HepG2 (cell line): ENCODE measurements around the gene GPC6. TPM values are rescaled to one million over a fixed set of nuclear protein-coding genes. Genes with fewer than 3 reads are reported as not detected.

ENCODE experiments used
- ATAC-seq: fragments of 200-7000 bp; cut with Tn5 transposase; 3 replicates; pipeline ENCODE4 v1.9.1; 2020; ENCODE audit warnings: mild to moderate bottlenecking, moderate library complexity
- BruUV-seq: library from RNA; stranded (reverse); fragments of 400-500 nt; replicated peaks from 2 replicates; lab custom pipeline; 2021; lab: Mats Ljungman, UMichigan
- CTCF ChIA-PET: fragments of 300-600 bp; formaldehyde crosslinking; extraction: SDS; loops from one replicate; lab custom pipeline; 2021; ENCODE audit warnings: low total read pairs, inconsistent platforms, low intra/inter-chr PET ratio; lab: Yijun Ruan, JAX
- POLR2A ChIA-PET: fragments of 350-600 bp; sonication (Branson Sonifier 250); formaldehyde crosslinking; loops from one replicate; lab custom pipeline; 2020; ENCODE audit warnings: antibody characterized with exemption, inconsistent platforms; lab: Yijun Ruan, JAX
- DNase-seq: peaks from one replicate; pipeline ENCODE4 v3.0.0-alpha.2; 2015; ENCODE audit warnings: low spot score
- FAIRE-seq: peaks from 3 replicates; lab custom pipeline; 2011; peaks lifted over from hg19 to GRCh38; lab: Jason Lieb, UNC
- H2AFZ ChIP-seq: one replicate; pipeline ENCODE4 v1.6.1; 2011; ENCODE audit warnings: low read length, inconsistent platforms
- H3K27ac ChIP-seq: fragments of 300-600 bp; 3 replicates; pipeline ENCODE4 v1.8.0; 2011; ENCODE audit warnings: mixed run types, mild to moderate bottlenecking, mixed read lengths, low read length, inconsistent platforms; ENCODE audit not compliant: insufficient read depth; ENCODE audit errors: extremely low read length
- H3K27me3 ChIP-seq, 2 experiments: fragments of 200-600 bp in 1 of 2; 2 replicates in 1 of 2; 3 replicates in 1 of 2; pipeline versions ENCODE4 v1.6.0 to v1.8.0; 2011; ENCODE audit warnings: low read length in 2 of 2, mild to moderate bottlenecking in 2 of 2, moderate library complexity in 2 of 2, inconsistent platforms in 1 of 2; ENCODE audit not compliant: insufficient read depth in 2 of 2, control insufficient read depth in 1 of 2
- H3K36me3 ChIP-seq, 2 experiments: fragments of 200-600 bp in 1 of 2; replicated peaks in 1 of 2; 2 replicates in 1 of 2; 3 replicates in 1 of 2; pipeline versions ENCODE4 v1.5.1 to v1.8.0; 2011; ENCODE audit warnings: low read length in 2 of 2, inconsistent platforms in 1 of 2; ENCODE audit not compliant: insufficient read depth in 2 of 2, control insufficient read depth in 1 of 2
- H3K4me1 ChIP-seq: 2 replicates; pipeline ENCODE4 v1.5.1; 2012; ENCODE audit warnings: low read length, inconsistent platforms; ENCODE audit not compliant: insufficient read depth
- H3K4me2 ChIP-seq: 2 replicates; pipeline ENCODE4 v1.6.0; 2011; ENCODE audit warnings: low read depth, low read length, inconsistent platforms
- H3K4me3 ChIP-seq, 3 experiments: fragments of 200-600 bp in 1 of 3; sonication (generic), shearing (Covaris generic) in 1 of 3; replicated peaks in 1 of 3; 2 replicates each; pipeline ENCODE4 v1.5.1; 2011 to 2016; ENCODE audit warnings: low read length in 3 of 3, inconsistent platforms in 2 of 3, low read depth in 2 of 3, mild to moderate bottlenecking in 2 of 3, control low read depth in 1 of 3, mixed read lengths in 1 of 3; ENCODE audit not compliant: insufficient read depth in 1 of 3
- H3K79me2 ChIP-seq: one replicate; pipeline ENCODE4 v1.6.1; 2011; ENCODE audit warnings: low read length, inconsistent platforms; ENCODE audit not compliant: insufficient read depth
- H3K9ac ChIP-seq: 2 replicates; pipeline ENCODE4 v1.6.0; 2011; ENCODE audit warnings: mild to moderate bottlenecking, low read depth, low read length, inconsistent platforms; ENCODE audit not compliant: insufficient read depth
- H3K9me3 ChIP-seq: 2 replicates; pipeline ENCODE4 v1.5.1; 2012; ENCODE audit warnings: mild to moderate bottlenecking, low read length
- H4K20me1 ChIP-seq: 2 replicates; pipeline ENCODE4 v1.6.0; 2011; ENCODE audit warnings: inconsistent platforms, mild to moderate bottlenecking, low read length, moderate library complexity; ENCODE audit not compliant: insufficient read depth
- POLR2G ChIP-seq: fragments of 200-400 bp; formaldehyde crosslinking; IDR thresholded peaks from 2 replicates; pipeline ENCODE4 v1.6.1; 2018; ENCODE audit warnings: mild to moderate bottlenecking, low read depth, low read length, moderate library complexity
- RBM22 ChIP-seq: fragments of 200-400 bp; formaldehyde crosslinking; optimal IDR thresholded peaks from 2 replicates; pipeline ENCODE3; 2017; ENCODE audit warnings: mild to moderate bottlenecking, low read length, moderate library complexity
- ZNF30 ChIP-seq: sonication (generic); formaldehyde crosslinking; IDR thresholded peaks from 2 replicates; pipeline ENCODE4 v1.5.0; 2020; ENCODE audit warnings: mild to moderate bottlenecking, missing genetic modification reagents
- WGBS: methylation state at CpG from one replicate; pipeline ENCODE4 v1.1.6; 2017; ENCODE audit warnings: low lambda C conversion rate; 5-methylcytosine and 5-hydroxymethylcytosine counted together
- in situ Hi-C: cut with HindIII; loops from 2 replicates; pipeline ENCODE4 v1.10.0; 2017; ENCODE audit warnings: low pct_unique_long_range_greater_than_20kb; ENCODE audit not compliant: extremely low pct_ligation_motif_present
- intact Hi-C: fragments of 100-400 bp; cut with micrococcal nuclease; formaldehyde crosslinking; loops from one replicate; pipeline ENCODE4 v1.10.0; 2022; ENCODE audit not compliant: unreplicated experiment
- polyA plus RNA-seq, 8 experiments: library from polyadenylated mRNA; depleted of rRNA in 3 of 8; stranded (reverse) in 7 of 8; unstranded in 1 of 8; fragments of >200 nt; fragmentation: Illumina TruSeq in 4 of 8; extraction: Trizol in 4 of 8; gene quantifications; 2 replicates each; pipeline versions ENCODE4 v1.2.1 to v1.2.3, GENCODE V29; 2011 to 2016; ENCODE audit warnings: low read depth in 4 of 8, missing spikeins in 1 of 8, mixed read lengths in 1 of 8; ENCODE audit not compliant: insufficient read depth in 1 of 8
- total RNA-seq, 5 experiments: library from RNA; depleted of rRNA; stranded (reverse); fragments of >200 nt; fragmentation: Illumina TruSeq; extraction: Trizol; gene quantifications; 2 replicates each; pipeline ENCODE4 v1.2.3, GENCODE V29; 2016; ENCODE audit warnings: low read depth in 1 of 5
- TF ChIP-seq, protein P1 (sequence below): sonication (generic); formaldehyde crosslinking; IDR thresholded peaks from 2 replicates; pipeline ENCODE4 v1.5.0; 2020; ENCODE audit warnings: mild to moderate bottlenecking, missing genetic modification reagents
- TF ChIP-seq, protein P2 (sequence below): sonication (generic); formaldehyde crosslinking; IDR thresholded peaks from 2 replicates; pipeline ENCODE4 v1.4.0; 2020; ENCODE audit warnings: mild to moderate bottlenecking, missing genetic modification reagents, borderline replicate concordance
- TF ChIP-seq, protein P3 (sequence below): sonication (generic); formaldehyde crosslinking; IDR thresholded peaks from 2 replicates; pipeline ENCODE4 v1.4.0; 2020; ENCODE audit warnings: missing genetic modification reagents, borderline replicate concordance
- TF ChIP-seq, protein P4 (sequence below): sonication (generic); formaldehyde crosslinking; IDR thresholded peaks from 2 replicates; pipeline ENCODE4 v1.5.0; 2020; ENCODE audit warnings: missing genetic modification reagents
- TF ChIP-seq, protein P5 (sequence below): sonication (generic); formaldehyde crosslinking; IDR thresholded peaks from 2 replicates; pipeline ENCODE4 v1.4.0; 2020; ENCODE audit warnings: low read depth, mild to moderate bottlenecking, missing genetic modification reagents

The GPC6 gene
- total and polyA plus RNA-seq, 2 of the 13 experiments (the other 11 are each of a cell fraction or from before 2014, with no cell fraction given) = 24.5 to 33.9 TPM

DNA sequence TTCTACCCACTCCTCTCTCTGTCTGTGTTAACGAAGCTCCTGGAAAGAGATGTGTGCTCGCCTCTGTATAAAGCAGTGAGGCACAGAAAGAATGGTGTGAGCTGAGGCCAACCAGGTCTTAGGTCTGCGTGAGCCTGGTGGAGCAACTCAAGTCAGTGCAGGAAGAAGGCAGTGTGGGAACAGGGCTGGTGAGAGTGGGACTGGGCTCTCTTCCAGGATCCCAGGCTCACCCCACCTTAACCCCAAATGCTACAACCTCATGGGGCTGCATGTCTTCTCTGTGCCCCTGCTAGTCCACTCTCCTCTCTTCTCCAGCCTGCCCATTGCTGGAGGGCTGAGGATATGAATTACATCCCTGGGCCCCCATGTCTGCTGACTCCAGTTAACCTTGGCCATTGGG is 1125.5 kb downstream of the GPC6 start (continued):
- TF ChIP-seq, protein P1, sequence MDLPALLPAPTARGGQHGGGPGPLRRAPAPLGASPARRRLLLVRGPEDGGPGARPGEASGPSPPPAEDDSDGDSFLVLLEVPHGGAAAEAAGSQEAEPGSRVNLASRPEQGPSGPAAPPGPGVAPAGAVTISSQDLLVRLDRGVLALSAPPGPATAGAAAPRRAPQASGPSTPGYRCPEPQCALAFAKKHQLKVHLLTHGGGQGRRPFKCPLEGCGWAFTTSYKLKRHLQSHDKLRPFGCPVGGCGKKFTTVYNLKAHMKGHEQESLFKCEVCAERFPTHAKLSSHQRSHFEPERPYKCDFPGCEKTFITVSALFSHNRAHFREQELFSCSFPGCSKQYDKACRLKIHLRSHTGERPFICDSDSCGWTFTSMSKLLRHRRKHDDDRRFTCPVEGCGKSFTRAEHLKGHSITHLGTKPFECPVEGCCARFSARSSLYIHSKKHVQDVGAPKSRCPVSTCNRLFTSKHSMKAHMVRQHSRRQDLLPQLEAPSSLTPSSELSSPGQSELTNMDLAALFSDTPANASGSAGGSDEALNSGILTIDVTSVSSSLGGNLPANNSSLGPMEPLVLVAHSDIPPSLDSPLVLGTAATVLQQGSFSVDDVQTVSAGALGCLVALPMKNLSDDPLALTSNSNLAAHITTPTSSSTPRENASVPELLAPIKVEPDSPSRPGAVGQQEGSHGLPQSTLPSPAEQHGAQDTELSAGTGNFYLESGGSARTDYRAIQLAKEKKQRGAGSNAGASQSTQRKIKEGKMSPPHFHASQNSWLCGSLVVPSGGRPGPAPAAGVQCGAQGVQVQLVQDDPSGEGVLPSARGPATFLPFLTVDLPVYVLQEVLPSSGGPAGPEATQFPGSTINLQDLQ (CRISPR knock-in tag) = no peak
- no peak for TF ChIP-seq RBM22

DNA sequence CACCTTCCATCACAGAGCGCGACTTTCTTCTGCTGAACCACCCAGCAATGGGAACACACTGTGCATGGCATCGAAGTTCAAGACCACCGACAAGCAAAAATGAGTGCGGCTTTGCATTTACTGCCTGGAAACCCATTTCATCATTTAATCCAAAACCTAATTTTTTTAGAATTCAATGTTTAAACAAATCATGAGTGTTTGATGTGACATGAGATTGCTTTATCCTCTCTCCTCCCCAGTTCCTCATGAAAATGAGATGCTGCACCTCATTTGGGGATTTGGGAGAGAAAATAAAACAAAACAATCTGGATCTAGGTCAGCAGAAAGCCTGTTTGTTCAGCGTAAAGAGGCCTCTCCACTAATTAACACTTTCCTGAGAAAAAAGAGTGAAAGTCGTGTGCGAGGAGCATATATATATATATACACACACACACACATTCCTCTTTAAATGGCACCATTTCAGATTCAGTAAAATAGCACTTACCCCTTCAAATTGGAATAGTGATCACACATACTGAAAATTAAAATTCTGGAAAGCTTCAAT is 1126.6 kb downstream of the GPC6 start:
- no peak for ATAC-seq
- POLR2A ChIA-PET = no interaction called here
- Histone ChIP-seq H3K27me3 (no peaks in the 10 kb centered on the region), H3K36me3 (no peaks in the 10 kb centered on the region; a peak in 1 of 5 replicates), H4K20me1 (no peaks in the 10 kb centered on the region), H3K4me1 (no peaks in the 10 kb centered on the region), H3K79me2 (no peaks in the 10 kb centered on the region), H3K4me3 (no peak overlapping the region), H2AFZ (no peak overlapping the region), H3K4me2 (no peak overlapping the region), H3K9ac (no peak overlapping the region), H3K9me3 (no peaks in the 10 kb centered on the region), H3K27ac (no peak overlapping the region)
- DNase-seq = no peak
- intact Hi-C loops = no loop called here
- no TSS peak for BruUV-seq
- 92% methylated on average over 8 of the region's 8 CpGs for WGBS
- in situ Hi-C loops = loop anchor here (25.0 kb wide), 1 partner anchor 1391 kb away; no protein-coding TSS in a partner anchor
- no peak for FAIRE-seq
- CTCF ChIA-PET = no interaction called here
- TF ChIP-seq ZNF30 (CRISPR knock-in tag) = no peak
- no peak for TF ChIP-seq POLR2G
- TF ChIP-seq, protein P2, sequence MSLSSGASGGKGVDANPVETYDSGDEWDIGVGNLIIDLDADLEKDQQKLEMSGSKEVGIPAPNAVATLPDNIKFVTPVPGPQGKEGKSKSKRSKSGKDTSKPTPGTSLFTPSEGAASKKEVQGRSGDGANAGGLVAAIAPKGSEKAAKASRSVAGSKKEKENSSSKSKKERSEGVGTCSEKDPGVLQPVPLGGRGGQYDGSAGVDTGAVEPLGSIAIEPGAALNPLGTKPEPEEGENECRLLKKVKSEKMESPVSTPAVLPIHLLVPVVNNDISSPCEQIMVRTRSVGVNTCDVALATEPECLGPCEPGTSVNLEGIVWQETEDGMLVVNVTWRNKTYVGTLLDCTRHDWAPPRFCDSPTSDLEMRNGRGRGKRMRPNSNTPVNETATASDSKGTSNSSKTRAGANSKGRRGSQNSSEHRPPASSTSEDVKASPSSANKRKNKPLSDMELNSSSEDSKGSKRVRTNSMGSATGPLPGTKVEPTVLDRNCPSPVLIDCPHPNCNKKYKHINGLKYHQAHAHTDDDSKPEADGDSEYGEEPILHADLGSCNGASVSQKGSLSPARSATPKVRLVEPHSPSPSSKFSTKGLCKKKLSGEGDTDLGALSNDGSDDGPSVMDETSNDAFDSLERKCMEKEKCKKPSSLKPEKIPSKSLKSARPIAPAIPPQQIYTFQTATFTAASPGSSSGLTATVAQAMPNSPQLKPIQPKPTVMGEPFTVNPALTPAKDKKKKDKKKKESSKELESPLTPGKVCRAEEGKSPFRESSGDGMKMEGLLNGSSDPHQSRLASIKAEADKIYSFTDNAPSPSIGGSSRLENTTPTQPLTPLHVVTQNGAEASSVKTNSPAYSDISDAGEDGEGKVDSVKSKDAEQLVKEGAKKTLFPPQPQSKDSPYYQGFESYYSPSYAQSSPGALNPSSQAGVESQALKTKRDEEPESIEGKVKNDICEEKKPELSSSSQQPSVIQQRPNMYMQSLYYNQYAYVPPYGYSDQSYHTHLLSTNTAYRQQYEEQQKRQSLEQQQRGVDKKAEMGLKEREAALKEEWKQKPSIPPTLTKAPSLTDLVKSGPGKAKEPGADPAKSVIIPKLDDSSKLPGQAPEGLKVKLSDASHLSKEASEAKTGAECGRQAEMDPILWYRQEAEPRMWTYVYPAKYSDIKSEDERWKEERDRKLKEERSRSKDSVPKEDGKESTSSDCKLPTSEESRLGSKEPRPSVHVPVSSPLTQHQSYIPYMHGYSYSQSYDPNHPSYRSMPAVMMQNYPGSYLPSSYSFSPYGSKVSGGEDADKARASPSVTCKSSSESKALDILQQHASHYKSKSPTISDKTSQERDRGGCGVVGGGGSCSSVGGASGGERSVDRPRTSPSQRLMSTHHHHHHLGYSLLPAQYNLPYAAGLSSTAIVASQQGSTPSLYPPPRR (CRISPR knock-in tag) = no peak
- TF ChIP-seq, protein P3, sequence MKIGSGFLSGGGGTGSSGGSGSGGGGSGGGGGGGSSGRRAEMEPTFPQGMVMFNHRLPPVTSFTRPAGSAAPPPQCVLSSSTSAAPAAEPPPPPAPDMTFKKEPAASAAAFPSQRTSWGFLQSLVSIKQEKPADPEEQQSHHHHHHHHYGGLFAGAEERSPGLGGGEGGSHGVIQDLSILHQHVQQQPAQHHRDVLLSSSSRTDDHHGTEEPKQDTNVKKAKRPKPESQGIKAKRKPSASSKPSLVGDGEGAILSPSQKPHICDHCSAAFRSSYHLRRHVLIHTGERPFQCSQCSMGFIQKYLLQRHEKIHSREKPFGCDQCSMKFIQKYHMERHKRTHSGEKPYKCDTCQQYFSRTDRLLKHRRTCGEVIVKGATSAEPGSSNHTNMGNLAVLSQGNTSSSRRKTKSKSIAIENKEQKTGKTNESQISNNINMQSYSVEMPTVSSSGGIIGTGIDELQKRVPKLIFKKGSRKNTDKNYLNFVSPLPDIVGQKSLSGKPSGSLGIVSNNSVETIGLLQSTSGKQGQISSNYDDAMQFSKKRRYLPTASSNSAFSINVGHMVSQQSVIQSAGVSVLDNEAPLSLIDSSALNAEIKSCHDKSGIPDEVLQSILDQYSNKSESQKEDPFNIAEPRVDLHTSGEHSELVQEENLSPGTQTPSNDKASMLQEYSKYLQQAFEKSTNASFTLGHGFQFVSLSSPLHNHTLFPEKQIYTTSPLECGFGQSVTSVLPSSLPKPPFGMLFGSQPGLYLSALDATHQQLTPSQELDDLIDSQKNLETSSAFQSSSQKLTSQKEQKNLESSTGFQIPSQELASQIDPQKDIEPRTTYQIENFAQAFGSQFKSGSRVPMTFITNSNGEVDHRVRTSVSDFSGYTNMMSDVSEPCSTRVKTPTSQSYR (CRISPR knock-in tag) = no peak
- TF ChIP-seq, protein P4, sequence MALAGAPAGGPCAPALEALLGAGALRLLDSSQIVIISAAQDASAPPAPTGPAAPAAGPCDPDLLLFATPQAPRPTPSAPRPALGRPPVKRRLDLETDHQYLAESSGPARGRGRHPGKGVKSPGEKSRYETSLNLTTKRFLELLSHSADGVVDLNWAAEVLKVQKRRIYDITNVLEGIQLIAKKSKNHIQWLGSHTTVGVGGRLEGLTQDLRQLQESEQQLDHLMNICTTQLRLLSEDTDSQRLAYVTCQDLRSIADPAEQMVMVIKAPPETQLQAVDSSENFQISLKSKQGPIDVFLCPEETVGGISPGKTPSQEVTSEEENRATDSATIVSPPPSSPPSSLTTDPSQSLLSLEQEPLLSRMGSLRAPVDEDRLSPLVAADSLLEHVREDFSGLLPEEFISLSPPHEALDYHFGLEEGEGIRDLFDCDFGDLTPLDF = no peak
- TF ChIP-seq, protein P5, sequence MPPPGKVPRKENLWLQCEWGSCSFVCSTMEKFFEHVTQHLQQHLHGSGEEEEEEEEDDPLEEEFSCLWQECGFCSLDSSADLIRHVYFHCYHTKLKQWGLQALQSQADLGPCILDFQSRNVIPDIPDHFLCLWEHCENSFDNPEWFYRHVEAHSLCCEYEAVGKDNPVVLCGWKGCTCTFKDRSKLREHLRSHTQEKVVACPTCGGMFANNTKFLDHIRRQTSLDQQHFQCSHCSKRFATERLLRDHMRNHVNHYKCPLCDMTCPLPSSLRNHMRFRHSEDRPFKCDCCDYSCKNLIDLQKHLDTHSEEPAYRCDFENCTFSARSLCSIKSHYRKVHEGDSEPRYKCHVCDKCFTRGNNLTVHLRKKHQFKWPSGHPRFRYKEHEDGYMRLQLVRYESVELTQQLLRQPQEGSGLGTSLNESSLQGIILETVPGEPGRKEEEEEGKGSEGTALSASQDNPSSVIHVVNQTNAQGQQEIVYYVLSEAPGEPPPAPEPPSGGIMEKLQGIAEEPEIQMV (CRISPR knock-in tag) = no peak
